IPS-18c (cell line): ENCODE results near the gene VCY.
"Not testable (repeated sequence)": the region's sequence is repeated elsewhere in the genome, so short reads cannot be mapped to it uniquely, and the experiment has no call there.

Source experiments
- H3K4me3 ChIP-seq: 2 replicates; pipeline ENCODE4 v1.7.0; 2013; ENCODE audit warnings: low read depth, mild to moderate bottlenecking, low read length, moderate library complexity; ENCODE audit not compliant: insufficient read depth
- H3K9me3 ChIP-seq: one replicate; pipeline ENCODE4 v1.6.1; 2013; ENCODE audit warnings: mild to moderate bottlenecking, low read length, moderate library complexity; ENCODE audit not compliant: control insufficient read depth, insufficient read depth

The VCY gene

GRCh38 chrY:13986373-13986772 is at the start of gene VCY:
TSS of gene VCY (minus strand) at chrY:13986473. CDS start at chrY:13986440, 33 bp downstream.
- not testable (repeated sequence) for H3K4me3 ChIP-seq, H3K9me3 ChIP-seq

- H3K4me3 ChIP-seq, H3K9me3 ChIP-seq: not testable (repeated sequence)
Measured at GRCh38 chrY:14030395-14030794, 44.1 kb upstream of the VCY start.

- H3K9me3 ChIP-seq, H3K4me3 ChIP-seq: not testable (repeated sequence)
Measured at GRCh38 chrY:14011916-14012315, 25.6 kb upstream of the VCY start.

- not testable (repeated sequence) for H3K9me3 ChIP-seq, H3K4me3 ChIP-seq
Measured at GRCh38 chrY:13942406-13942805, 43.9 kb downstream of the VCY start.
